Cortex of kidney (tissue), 1 donor: Measurements from ENCODE around the gene NBEAL2.

ENCODE experiments used
- DNase-seq: peaks from one replicate; lab custom pipeline; 2025; lab: John Stamatoyannopoulos, UW

NBEAL2 gene

GRCh38 chr3:46987743-46988401 lies 8.4 kb downstream of the NBEAL2 start:
- DNase-seq: no peak

- no peak for DNase-seq
Measured at GRCh38 chr3:46988616-46989015, 9.2 kb downstream of the NBEAL2 start.

GRCh38 chr3:46989146-46989810 lies 9.8 kb downstream of the NBEAL2 start:
- no peak for DNase-seq

GRCh38 chr3:46990573-46991374 lies 11.3 kb downstream of the NBEAL2 start:
- DNase-seq: no peak

- DNase-seq: no peak
Measured at GRCh38 chr3:46991406-46992165, 12.1 kb downstream of the NBEAL2 start.

- no peak for DNase-seq
Measured at GRCh38 chr3:46992231-46992630, 12.8 kb downstream of the NBEAL2 start.

GRCh38 chr3:46993292-46993691 lies 13.8 kb downstream of the NBEAL2 start:
- DNase-seq: no peak

GRCh38 chr3:46993986-46994385 lies 14.5 kb downstream of the NBEAL2 start:
- DNase-seq: no peak

GRCh38 chr3:46994801-46995731 lies 15.6 kb downstream of the NBEAL2 start:
- DNase-seq: no peak

- no peak for DNase-seq
Measured at GRCh38 chr3:46995901-46996562, 16.6 kb downstream of the NBEAL2 start.

GRCh38 chr3:46996689-46997452 lies 17.4 kb downstream of the NBEAL2 start:
- DNase-seq: no peak

- DNase-seq: no peak
Measured at GRCh38 chr3:46997453-46998091, 18.1 kb downstream of the NBEAL2 start.

- no peak for DNase-seq
Measured at GRCh38 chr3:46998121-46998851, 18.8 kb downstream of the NBEAL2 start.

GRCh38 chr3:46998852-46999515 lies 19.5 kb downstream of the NBEAL2 start:
- no peak for DNase-seq

GRCh38 chr3:46999516-47000197 lies 20.2 kb downstream of the NBEAL2 start:
- DNase-seq: no peak

- no peak for DNase-seq
Measured at GRCh38 chr3:47000198-47000815, 20.8 kb downstream of the NBEAL2 start.
